HG02852 (cell line): Measurements from ENCODE around the gene FAM177B.

Experiments
- ATAC-seq: cut with Tn5 transposase; IDR thresholded peaks from one replicate; pipeline ENCODE4 v1.9.1; 2021; ENCODE audit warnings: mild to moderate bottlenecking, moderate library complexity; ENCODE audit not compliant: unreplicated experiment

FAM177B gene

DNA sequence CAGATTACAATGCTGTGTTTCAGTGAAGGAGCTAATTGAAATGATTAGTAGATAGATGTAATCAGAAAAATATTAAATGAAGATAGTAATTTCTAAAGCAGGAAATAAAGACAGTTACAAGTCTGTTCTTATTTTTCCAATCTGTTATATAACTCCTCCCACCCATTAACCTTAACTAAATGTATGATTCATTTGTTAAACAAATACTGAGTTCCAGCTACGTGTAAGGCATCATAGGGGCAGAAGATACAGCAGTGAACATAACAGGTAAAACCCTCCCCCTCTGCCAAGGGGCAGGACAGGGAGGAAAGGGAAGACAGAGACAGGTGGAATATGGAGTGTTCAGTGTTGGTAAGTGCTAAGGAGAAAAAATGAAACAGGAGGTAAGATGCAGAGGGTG lies at the start of gene FAM177B:
FAM177B (plus strand) TSS at position 231 of the 400 bp plus-strand sequence. CDS start 9,344 bp downstream, outside the sequence.
- no peak for ATAC-seq

DNA sequence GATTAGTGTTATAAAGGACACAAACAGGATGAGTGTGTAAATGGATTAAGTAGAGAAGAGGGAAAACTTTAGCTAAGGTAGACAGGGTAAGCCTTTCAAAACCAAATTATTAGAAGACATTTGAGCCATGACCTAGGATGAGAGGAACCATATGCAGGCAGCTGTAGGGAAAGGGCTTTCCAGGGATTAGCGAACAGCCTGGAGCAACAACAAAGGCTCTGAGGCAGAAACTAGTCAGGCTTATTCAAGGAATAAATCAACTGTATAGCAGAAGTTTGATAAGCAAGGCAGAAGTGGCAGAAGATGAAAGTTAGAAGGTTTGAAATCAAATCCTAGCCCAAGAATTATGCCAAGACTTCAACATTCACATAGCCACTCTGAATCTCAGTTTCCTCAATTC lies 46.0 kb upstream of the FAM177B start:
- no peak for ATAC-seq

DNA sequence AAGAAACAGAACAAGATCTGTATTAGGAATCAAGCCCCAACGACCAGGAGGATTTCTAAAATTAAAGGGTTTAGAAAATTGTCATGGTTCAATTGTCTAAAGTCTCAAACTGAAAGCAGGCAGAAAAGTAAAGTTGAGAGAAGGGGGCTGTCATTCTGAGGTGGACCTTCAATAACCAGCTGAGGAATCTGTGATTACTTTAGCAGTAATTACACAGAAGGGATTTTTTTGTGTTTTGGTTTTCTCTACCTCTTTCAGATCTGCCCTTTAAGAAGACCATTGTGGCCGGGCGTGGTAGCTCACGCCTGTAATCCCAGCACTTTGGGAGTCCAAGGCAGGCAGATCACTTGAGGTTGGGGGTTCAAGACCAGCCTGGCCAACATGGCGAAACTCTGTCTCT lies 42.1 kb upstream of the FAM177B start:
- no peak for ATAC-seq

DNA sequence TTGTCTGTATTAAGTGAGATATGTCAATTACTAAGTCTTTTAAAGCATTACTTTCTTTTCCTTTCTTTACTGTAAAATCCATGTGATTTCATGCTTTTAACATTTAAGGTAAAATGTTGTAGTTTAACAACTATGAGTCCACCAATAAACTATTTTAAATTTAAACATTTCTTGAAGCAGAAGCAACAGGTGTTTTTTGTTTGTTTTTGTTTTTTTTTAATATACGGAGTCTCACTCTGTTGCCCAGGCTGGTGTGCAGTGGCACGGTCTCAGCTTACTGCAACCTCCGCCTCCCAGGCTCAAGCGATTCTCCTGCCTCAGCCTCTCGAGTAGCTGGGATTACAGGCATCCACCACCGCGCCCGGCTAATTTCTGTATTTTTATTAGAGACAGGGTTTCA lies 40.3 kb upstream of the FAM177B start:
- no peak for ATAC-seq

DNA sequence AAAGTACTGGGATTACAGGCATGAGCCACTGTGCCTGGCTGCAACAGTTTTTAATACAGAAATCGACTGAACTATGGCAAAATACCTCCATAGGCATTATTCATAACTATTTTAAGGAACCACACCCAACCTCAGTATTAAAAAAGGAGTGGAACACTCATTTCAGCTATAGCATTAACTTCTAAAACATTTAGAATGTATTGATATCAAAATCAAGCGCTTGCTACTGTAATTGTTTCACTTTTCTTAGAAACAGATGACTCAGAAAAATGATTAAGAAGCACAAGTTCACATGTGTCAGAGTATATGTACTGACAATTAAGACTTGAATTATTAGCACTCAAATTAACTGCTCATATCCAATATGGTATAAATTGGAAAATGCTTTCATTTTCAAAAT lies 39.8 kb upstream of the FAM177B start:
- ATAC-seq: no peak

DNA sequence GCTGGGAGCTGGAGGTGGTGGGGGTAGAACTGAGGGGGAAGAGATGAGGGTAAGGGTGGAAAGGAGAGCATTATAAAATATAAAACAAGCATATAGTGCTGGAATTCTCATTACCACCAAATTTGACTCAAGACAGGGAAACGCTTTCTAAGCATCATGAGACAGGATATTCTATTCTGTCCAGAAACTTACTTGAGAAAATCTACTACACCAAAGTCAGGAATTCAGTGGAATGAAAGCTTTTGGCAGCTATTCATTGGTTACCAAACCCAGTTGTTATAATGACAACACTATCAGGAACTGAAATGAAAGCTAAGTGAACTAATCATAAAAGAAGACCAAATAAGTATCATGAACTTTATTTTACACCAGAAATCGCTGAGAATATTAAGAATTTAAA lies 39.2 kb upstream of the FAM177B start:
- no peak for ATAC-seq

DNA sequence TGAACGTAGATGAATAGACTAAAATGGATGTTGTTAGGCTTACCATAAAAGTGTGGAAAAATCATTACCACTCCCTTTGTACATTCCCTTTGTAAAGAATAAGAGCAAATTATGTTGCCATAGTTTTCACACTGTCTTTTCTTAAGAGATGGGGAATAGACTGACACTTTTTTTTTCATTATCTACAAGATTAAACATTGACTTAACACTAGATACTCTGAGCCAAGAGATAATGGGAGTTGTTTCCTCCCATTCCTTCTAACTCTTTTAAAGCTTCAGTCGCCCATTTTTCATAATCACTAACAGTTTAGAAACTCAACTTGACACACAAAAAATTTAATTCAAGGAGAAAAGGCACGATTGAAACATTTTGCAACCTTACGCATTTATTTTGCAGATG lies 34.8 kb upstream of the FAM177B start:
- no peak for ATAC-seq

DNA sequence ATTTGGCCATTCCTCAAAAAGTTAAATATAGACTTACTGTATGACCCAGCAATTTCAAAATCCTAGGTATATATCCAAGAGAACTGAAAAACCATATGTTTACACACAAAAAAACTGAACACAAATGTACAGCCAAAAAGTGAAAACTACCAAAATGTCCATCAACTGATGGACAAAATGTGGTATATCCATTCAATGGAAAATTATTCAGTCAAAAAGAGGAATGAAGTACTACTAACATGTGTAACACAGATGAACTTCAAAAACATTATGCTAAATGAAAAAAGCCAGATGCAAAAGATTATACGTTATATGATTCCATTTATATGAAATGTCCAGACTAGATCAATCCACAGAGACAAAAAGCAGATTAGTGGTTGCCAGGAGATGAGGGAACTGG lies 32.7 kb upstream of the FAM177B start:
- no peak for ATAC-seq

DNA sequence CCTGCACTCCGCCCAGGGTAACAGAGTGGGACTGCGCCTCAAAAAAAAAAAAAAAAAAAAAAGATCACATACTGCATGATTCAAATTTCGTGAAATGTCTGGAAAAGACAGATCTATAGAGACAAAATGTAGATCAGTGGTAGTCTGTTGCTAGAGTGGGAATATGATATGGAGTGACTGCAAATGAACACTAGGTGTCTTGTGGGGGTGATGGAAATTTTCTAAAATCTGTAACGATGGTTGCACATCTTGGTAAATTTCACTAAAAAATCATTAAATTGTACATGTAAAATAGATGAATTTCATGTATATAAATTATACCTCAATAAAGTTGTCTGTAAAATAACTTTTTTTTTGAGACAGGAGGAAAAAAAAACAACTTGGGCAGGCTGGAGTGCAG lies 30.2 kb upstream of the FAM177B start:
- ATAC-seq: no peak

DNA sequence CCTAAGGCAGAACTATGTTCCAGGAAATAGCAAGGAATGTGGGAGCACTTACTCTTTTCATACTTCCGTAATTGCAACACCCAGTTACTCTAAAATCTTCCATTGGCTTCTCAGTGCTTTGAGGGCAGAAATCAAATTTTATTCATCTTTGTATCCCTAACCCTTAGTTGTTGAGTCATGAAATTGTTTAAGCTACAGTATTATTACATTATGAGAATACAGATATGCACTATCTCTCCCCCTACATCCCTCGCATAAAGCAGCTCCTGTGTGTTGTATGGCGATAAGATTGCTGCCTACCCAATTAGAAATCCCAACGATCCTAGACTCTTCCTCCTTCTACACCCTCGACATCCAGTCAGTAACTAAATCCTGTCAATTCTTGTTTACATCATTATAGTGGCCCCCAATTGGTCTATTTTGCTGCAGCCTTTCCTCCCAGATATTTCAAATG lies 27.3 kb upstream of the FAM177B start:
- ATAC-seq: no peak

DNA sequence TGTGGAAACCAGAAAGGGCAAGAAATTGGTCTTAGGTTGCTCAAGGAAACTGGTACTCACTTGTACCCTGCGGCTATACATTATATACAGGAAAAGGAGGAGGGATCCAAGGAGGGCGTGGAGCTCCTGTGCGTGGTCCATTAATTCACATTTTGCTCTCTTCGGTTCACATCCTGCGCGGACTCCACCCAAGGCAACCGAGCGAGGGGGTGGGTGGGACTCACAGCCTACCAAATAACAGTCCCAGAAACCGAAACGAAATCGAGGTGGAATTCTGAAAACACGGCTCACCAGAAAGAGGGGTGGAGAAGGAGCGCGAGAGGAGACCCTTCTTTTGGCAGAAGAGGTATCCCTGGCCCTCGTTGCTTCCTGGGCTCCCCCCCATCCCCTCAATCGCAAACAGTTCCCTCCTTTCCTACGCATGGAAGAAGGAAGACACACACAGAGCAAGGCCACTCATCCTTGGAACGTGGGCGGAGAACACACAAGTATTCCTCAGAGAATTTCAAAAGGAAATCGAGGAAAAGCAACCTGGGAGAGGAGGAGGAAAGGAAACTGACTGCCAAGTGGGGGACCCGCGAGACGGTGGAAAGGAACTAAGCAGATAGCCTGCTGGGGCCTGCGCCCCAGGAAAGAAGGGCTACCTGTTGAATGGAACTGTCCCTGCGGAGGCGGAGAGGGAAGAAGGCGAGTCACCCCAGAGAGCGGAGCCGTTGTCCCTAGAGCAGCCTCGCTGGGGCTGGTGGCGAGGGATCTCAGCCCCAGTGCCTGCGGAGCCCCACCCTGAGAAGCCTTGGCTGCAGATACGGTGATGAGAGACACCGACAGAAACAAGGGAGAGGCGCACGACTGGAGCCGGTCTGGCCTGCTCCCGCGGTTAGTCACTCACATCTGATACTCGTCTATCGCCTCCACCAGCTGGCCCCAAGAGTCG lies 25.4 kb upstream of the FAM177B start:
- peak; percentile 34 for ATAC-seq

DNA sequence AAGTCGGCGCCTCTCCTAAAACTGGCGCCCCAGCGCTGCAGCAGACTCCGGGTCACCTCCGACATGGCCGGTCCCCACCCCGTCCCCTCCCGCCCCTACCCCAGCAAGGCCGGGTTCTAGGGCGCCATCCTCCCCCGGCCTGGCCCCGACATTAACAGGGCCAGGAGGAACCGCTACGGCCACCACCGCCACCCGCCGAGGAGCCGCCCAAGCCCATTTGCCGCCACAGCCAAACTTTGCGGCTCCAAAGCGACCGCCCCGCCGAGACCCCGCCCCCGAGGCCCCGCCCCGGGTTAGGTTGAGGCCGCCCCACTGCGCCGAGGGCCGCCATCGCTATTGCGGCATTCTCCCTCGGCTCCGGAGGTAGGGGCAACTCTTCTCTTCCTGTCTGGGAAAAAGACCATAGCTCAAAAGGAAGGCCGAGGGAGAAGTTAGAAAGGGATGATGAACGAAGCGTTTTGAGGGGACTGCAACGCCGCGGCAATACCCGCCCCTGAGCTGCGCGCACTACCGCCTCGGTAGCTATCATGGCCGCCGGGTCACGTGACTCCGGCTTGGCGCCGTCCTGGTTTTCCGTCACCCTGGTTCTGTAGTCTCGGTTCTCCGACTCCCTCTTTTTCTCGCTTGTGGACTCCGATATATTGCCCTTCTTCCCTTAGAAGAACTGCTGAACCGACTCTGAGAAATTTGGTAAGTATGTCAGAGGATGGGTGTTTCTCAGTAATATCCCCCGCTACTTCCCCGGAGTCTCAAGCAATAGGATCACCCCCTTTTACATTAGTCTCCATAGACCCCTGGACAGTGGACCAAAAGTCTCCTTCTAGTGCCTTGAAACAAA lies 24.5 kb upstream of the FAM177B start, which contains the start of the genes AIDA and BROX:
AIDA (minus strand) TSS at position 239 of the 838 bp plus-strand sequence; CDS start at position 65, 174 bp downstream.
BROX (plus strand) TSS at position 312 of the 838 bp plus-strand sequence. CDS start 3,136 bp downstream, outside the sequence.
- ATAC-seq: peak; percentile 80

DNA sequence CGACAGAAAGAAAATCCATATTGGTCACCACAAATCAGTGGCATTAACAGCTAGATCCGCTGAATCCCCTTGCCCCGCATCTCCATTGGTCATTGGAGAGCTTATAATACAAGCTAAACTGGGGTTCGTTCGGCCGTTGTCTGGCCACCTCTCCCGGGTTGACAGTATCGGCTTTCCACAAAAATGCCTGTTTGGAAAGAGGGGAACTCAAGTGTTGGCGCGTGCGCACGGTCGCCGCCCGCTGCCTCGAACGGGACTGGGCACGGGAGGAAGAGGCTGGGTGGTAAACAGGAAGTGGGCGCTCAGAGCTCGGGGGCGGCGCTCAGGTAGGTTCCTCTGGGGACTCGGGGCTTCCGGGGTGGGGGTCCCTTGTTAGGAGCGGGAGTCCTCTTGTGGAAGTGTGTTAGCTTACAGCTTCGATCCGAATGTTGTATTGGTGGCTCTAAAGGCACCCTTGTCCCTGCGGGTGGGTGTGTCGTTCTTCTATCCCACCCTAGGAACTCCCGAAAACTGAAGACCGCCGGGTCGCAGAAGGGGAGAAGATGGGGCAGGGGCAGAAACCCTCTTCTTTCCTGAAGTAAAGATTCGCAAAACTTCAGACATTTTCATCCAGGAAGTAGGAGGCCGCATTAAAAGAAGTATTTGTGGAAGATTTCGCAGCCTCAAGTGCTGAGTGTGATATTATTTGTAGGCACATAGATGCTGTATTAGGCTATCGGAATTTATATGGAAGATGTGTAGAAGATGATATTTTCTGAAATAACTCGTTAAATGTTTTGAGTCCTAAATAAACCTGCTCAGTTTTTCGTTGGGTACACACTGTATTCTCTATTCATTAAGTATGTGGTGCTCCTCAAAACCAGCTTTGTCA lies 23.7 kb upstream of the FAM177B start:
- peak; percentile 57 for ATAC-seq

DNA sequence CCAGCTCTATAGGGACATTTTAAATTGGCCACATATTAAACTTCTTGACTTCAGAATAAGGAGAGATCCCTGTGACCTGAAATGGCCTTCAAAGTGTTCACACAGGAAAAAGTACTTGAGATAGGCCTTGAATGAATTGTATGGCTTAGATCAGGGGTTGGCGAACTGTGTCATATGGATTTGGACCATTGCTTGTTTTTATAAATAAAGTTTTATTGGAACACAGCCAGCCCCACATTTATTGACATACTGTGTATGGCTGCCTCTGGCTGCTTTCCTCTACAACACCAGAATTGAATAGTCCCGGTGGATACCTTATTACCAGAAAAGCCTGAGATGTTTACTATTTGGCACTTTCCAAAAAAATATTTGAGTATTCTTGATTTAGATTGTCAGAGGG lies 20.6 kb upstream of the FAM177B start:
- ATAC-seq: no peak

DNA sequence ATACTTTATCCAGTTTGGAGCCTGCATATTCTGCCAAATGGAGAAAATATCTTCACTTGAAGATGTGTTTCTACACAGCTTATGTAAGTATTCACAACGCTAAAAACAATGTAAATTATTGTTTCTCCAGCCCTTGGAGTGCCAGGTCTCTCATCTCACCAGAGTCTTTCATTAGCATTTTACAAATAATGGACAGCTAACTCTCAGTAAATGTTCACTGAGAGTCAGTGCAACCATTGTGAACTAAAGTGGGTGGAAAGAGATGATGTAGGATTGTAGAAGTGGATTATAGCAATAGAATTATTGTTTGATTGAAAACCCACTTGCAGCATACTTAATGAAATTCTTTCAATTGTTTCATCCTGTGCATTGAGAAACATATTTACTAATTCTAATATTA lies 8.3 kb upstream of the FAM177B start:
- ATAC-seq: no peak

DNA sequence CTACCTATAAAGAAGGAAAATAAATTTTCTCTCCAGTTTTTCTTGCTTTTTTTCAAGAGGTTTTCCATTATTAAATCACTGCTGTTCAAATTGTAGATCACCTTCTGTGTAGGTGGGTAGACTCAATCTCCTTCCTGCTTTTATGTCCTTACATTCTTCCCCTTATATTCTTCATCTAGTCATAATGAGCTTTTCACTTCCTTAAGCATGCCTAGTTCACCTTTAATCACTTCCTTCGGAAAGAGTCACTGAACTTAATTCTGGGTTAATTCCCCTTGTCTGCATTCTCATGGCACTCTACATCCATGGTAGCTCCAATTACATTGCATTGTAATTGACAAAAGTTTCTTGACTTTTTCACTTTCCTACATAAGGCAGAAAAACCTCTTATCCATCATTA lies 6.1 kb upstream of the FAM177B start:
- no peak for ATAC-seq

DNA sequence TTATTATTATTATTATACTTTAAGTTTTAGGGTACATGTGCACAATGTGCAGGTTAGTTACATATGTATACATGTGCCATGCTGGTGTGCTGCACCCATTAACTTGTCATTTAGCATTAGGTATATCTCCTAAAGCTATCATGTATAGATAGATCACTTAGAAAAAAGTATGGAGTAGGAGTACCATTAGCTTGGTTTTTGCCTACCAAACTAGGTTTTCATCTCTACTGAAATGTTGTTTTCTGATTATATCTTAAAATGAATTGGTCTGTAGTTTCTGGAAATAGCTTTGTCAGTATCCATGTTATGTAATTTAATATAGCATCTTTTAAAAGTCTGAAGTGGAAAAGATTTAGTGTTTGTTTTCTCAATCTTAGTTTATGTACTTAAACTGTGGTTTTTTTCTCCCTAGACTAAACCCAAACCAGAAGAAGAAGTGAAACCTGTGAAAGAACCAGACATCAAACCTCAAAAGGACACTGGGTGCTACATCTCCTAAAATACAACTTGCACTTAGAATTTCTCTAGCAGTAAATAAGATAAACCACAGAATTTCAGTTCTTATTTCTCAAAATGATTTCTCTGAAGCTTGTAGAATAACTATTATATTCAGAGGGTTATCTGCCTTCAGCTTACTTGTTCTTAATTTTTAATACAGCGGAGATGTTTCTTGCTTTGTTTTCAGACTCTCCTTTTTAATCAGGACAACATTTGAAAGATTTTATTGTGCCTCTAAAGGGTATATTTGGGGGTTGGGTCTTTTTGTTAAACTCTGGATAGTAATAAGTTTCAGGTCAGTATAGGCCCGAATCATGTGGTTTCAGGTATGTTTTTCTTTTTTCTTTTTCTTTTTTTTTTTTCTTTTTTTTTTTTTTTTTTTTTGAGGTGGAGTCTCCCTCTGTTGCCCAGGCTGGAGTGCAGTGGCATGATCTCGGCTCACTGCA lies 4.5 kb upstream of the FAM177B start:
- peak; percentile 99 for ATAC-seq

DNA sequence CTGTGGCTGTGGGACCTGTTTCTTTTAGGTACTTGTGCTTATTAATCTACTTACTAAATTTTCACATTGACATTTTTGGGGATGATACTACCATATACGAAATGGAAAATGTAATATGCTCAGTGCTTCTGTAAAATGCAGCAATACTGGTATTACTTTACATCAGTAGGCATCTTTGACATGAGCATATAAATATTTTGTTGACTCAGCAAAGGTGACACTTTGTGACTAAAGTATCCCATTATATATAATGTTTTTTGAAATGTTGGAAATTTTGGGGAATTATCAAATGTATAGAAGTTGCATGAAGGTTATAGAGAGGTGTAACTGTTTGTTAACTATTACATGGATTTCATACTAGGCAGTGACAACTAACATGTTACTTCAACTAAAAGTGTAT lies 2.3 kb upstream of the FAM177B start:
- no peak for ATAC-seq

DNA sequence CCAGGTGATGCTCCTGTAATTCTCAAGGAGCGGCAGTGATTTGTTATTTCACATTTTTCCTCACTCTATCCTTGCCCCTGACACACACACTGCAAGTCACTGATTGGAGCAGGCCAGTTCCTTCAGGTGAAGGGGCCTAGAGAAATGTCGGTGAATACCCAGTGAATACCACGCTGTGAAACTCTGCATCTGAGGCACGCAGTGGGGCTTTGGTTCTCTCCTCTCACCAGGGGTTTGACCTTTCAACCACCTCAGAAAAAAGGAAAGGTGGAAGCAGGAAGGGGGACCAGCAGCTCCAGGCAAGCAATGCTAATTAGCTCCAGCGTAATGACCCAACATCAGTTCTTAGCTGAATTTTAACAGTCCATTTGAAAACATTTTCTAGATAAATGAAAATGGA lies 532 bp upstream of the FAM177B start:
- ATAC-seq: no peak
